ENCODE data around the gene PHF21B. TPM values are rescaled to one million over a fixed set of nuclear protein-coding genes. Genes with fewer than 3 reads are reported as not detected.

The PHF21B gene
- total and polyA plus RNA-seq, 12 donors: 0.07 to 0.98 (median 0.50) TPM; not detected in 4

DNA sequence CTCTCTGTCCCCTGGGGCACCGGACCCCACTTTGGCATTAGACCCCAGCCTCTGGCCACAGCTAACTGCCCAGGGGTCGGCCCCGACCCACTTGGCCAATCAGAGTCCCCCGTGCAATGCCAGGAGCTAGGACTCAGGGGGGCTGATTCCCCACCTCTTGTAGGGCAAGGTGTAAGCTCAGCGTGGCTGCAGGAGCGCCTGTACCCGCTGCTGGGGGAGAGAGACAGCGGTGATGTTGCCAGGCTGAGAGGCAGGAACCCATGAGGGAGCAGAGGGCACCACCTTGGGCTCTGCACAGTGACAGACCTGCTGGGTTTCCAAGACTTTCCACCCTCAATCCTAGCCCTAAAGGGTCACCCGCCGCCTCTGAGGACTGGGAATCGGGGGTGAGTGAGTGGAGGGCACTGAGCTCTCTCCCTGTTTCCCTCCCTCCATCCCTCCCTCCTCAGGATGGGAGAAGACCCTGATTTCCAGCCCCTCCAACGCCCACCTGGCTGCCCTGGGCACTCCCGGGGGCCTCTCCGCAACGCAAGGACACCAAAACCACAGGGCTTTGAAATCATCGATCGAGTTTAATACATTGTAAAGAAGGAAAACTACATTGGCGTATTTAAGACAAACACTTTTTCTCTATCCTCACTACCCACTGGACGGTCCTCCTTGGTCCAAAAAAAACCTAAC lies 129.1 kb downstream of the PHF21B start:
- Histone ChIP-seq H3K36me3 (no peaks in the 10 kb centered on the region), H3K27ac (no peak overlapping the region), H3K4me1 (no peaks in the 10 kb centered on the region), H3K9me3 (peaks cover 0 to 22% (median 8%) of the 10 kb centered on the region in 11 donors), H3K4me3 (no peak overlapping the region), H3K27me3 (no peaks in the 10 kb centered on the region)
- DNase-seq: no peak
- no peak for TF ChIP-seq CTCF (IDR thresholded peaks at IDR 0.05)
- WGBS, 2 donors: 89 to 90% methylated on average over 19 of the region's 19 CpGs
- ATAC-seq: no peak
- intact Hi-C loops (cut with DNase I): no loop called here

DNA sequence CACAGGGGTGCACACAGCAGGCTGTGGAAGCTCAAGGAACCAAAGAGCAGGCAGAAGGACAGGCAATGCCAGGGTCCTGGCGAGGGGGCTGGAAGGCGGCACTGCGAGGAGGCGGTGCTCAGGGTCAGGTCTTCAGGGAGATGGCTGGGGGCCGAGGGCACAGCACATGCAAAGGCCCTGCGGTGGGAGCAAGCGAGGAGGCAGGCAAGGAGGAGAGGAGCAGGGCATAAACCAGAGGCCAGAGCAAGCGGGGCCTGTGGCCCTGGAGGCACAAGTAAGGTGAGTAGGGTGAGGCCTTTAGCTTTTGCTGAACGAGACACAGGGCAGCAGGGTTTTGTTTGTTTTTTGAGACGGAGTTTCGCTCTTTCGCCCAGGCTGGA lies 130.5 kb downstream of the PHF21B start:
- H3K27me3 ChIP-seq: no peaks in the 10 kb centered on the region
- H3K27ac ChIP-seq: no peak overlapping the region
- no peaks in the 10 kb centered on the region for H3K36me3 ChIP-seq
- WGBS, 2 donors: 91 to 92% methylated on average over 12 of the region's 12 CpGs
- TF ChIP-seq CTCF (IDR thresholded peaks at IDR 0.05): no peak
- intact Hi-C loops (cut with DNase I): no loop called here
- ATAC-seq: no peak
- DNase-seq: no peak
- H3K4me1 ChIP-seq: no peaks in the 10 kb centered on the region
- peaks cover 0 to 22% (median 8%) of the 10 kb centered on the region in 11 donors for H3K9me3 ChIP-seq
- H3K4me3 ChIP-seq: no peak overlapping the region

GRCh38 chr22:44878483-44879300 lies 131.1 kb downstream of the PHF21B start:
- H3K36me3 ChIP-seq: no peaks in the 10 kb centered on the region
- H3K4me3 ChIP-seq: no peak overlapping the region
- TF ChIP-seq CTCF (IDR thresholded peaks at IDR 0.05): no peak
- peaks cover 0 to 22% (median 8%) of the 10 kb centered on the region in 11 donors for H3K9me3 ChIP-seq
- WGBS, 2 donors: 77 to 87% methylated on average over 14 of the region's 14 CpGs
- ATAC-seq: no peak
- H3K27me3 ChIP-seq: no peaks in the 10 kb centered on the region
- intact Hi-C loops (cut with DNase I): no loop called here
- no peaks in the 10 kb centered on the region for H3K4me1 ChIP-seq
- no peak for DNase-seq
- H3K27ac ChIP-seq: no peak overlapping the region

DNA sequence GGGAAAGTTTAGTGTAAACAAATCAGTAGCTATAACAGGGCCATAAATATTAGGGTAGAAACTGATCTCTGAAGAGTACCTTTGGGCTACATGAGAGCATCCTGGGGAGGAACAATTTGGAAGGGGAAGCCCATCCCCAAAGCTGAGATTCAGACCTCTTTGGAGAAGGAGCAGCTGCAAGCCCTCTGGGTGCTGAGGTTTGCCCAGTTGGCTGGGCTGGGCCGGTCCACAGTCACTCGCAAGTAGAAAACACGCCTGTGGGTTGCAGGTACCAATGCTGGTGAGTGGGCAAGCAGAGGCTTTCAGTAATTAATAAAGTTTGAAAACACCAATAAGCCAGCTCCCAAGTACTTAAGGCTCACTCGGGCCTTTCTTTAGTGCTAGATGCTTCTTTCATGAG lies 132.9 kb downstream of the PHF21B start:
- intact Hi-C loops (cut with DNase I): no loop called here
- no peak for TF ChIP-seq CTCF (IDR thresholded peaks at IDR 0.05)
- H3K9me3 ChIP-seq: peaks cover 0 to 24% (median 11%) of the 10 kb centered on the region in 11 donors
- H3K27ac ChIP-seq: no peak overlapping the region
- no peaks in the 10 kb centered on the region for H3K36me3 ChIP-seq
- H3K4me1 ChIP-seq: no peaks in the 10 kb centered on the region
- DNase-seq (no peak), ATAC-seq (no peak)
- WGBS, 2 donors: 92 to 96% methylated on average over 4 of the region's 4 CpGs
- H3K4me3 ChIP-seq: no peak overlapping the region
- no peaks in the 10 kb centered on the region for H3K27me3 ChIP-seq

Measured in heart right ventricle (tissue), 16 donors.